ENCODE measurements around the gene PPP6R2. TPM values are rescaled to one million over a fixed set of nuclear protein-coding genes. Genes with fewer than 3 reads are reported as not detected.

The PPP6R2 gene
- total RNA-seq, 1 experiment from 2014 or later, result 49.2 TPM

- H3K4me2 ChIP-seq, result no peak overlapping the region
- POLR2A ChIA-PET (ENCODE audit: unreplicated experiment), result interaction anchor here (0.7 kb wide), 1 partner anchor 34 kb away, joined by 3 read pairs; no protein-coding TSS in a partner anchor
- peaks cover 13% of the 10 kb centered on the region for H4K20me1 ChIP-seq (ENCODE audit: insufficient read depth)
- H3K27ac ChIP-seq, result no peak overlapping the region
- no peaks in the 10 kb centered on the region for H3K27me3 ChIP-seq (ENCODE audit: insufficient read depth, low read depth)
- no TSS peak for BruUV-seq (replicated peaks)
- H3K79me2 ChIP-seq (ENCODE audit: low read depth), result no peaks in the 10 kb centered on the region
- H2AFZ ChIP-seq, result no peak overlapping the region
- DNase-seq, result no peak
- H3K4me3 ChIP-seq, result no peak overlapping the region
- TF ChIP-seq EZH2 (IDR thresholded peaks at IDR 0.05; ENCODE audit: low read depth), result no peak
- TF ChIP-seq CTCF (conservative IDR thresholded peaks at IDR 0.05), result no peak
- peaks cover 39% of the 10 kb centered on the region for H3K36me3 ChIP-seq (ENCODE audit: low read depth)
- no peaks in the 10 kb centered on the region for H3K4me1 ChIP-seq (replicated peaks; ENCODE audit: insufficient read depth)
- H3K9me2 ChIP-seq (ENCODE audit: insufficient read depth), result no peaks in the 10 kb centered on the region
- H3K9me3 ChIP-seq (ENCODE audit: insufficient read depth, low read depth), result no peaks in the 10 kb centered on the region
- CTCF ChIA-PET, result no interaction called here
- intact Hi-C loops (cut with micrococcal nuclease; ENCODE audit: unreplicated experiment), result no loop called here
- H3F3A ChIP-seq (ENCODE audit: insufficient read depth, low read depth), result peaks cover 4% of the 10 kb centered on the region
These were observed 77.5 kb downstream of the PPP6R2 start for GRCh38 chr22:50420581-50420980.

GRCh38 chr22:50422046-50422445 lies 78.9 kb downstream of the PPP6R2 start:
- Histone ChIP-seq H3K4me2 (no peak overlapping the region), H3K36me3 (ENCODE audit: low read depth) (peaks cover 34% of the 10 kb centered on the region), H3K27ac (no peak overlapping the region), H3K27me3 (ENCODE audit: insufficient read depth, low read depth) (no peaks in the 10 kb centered on the region), H3K9me3 (ENCODE audit: insufficient read depth, low read depth) (no peaks in the 10 kb centered on the region), H3K9me2 (ENCODE audit: insufficient read depth) (no peaks in the 10 kb centered on the region), H3K4me1 (replicated peaks; ENCODE audit: insufficient read depth) (no peaks in the 10 kb centered on the region), H2AFZ (no peak overlapping the region), H3K4me3 (no peak overlapping the region), H4K20me1 (ENCODE audit: insufficient read depth) (peaks cover 13% of the 10 kb centered on the region), H3K79me2 (ENCODE audit: low read depth) (no peaks in the 10 kb centered on the region), H3F3A (ENCODE audit: insufficient read depth, low read depth) (peaks cover 16% of the 10 kb centered on the region)
- ChIA-PET POLR2A (ENCODE audit: unreplicated experiment) (no interaction called here), CTCF (no interaction called here)
- intact Hi-C loops (cut with micrococcal nuclease; ENCODE audit: unreplicated experiment), result no loop called here
- no peak for DNase-seq
- no peak for TF ChIP-seq EZH2 (IDR thresholded peaks at IDR 0.05; ENCODE audit: low read depth)
- TF ChIP-seq CTCF (conservative IDR thresholded peaks at IDR 0.05), result no peak
- no TSS peak for BruUV-seq (replicated peaks)

- Histone ChIP-seq H3K9me3 (ENCODE audit: insufficient read depth, low read depth) (no peaks in the 10 kb centered on the region), H3K79me2 (ENCODE audit: low read depth) (no peaks in the 10 kb centered on the region; the same call in 1 of the 2 replicates), H3K27ac (no peak overlapping the region), H4K20me1 (ENCODE audit: insufficient read depth) (peaks cover 13% of the 10 kb centered on the region), H3K27me3 (ENCODE audit: insufficient read depth, low read depth) (no peaks in the 10 kb centered on the region), H3K4me2 (no peak overlapping the region), H3K4me1 (replicated peaks; ENCODE audit: insufficient read depth) (no peaks in the 10 kb centered on the region), H3K9me2 (ENCODE audit: insufficient read depth) (no peaks in the 10 kb centered on the region), H2AFZ (no peak overlapping the region), H3K4me3 (no peak overlapping the region), H3F3A (ENCODE audit: insufficient read depth, low read depth) (peaks cover 21% of the 10 kb centered on the region), H3K36me3 (ENCODE audit: low read depth) (peaks cover 33% of the 10 kb centered on the region)
- ChIA-PET CTCF (no interaction called here), POLR2A (ENCODE audit: unreplicated experiment) (no interaction called here)
- no peak for DNase-seq
- no peak for TF ChIP-seq EZH2 (IDR thresholded peaks at IDR 0.05; ENCODE audit: low read depth)
- TF ChIP-seq CTCF (conservative IDR thresholded peaks at IDR 0.05), result no peak
- intact Hi-C loops (cut with micrococcal nuclease; ENCODE audit: unreplicated experiment), result no loop called here
- BruUV-seq (replicated peaks), result no TSS peak
These were observed 80.1 kb downstream of the PPP6R2 start for GRCh38 chr22:50422961-50423815.
